ENCODE results near the gene MAP4K3. TPM values are rescaled to one million over a fixed set of nuclear protein-coding genes. Genes with fewer than 3 reads are reported as not detected.

The MAP4K3 gene
- total and polyA plus RNA-seq, 2 of the 4 experiments (the other 2 are of a cell fraction), result 13.2 to 32.6 TPM

- TF ChIP-seq RAD21 (IDR thresholded peaks at IDR 0.05; ENCODE audit: low read length) (no peak), MAFK (IDR thresholded peaks at IDR 0.05; ENCODE audit: low read depth, low read length) (no peak)
These were observed 624 bp upstream of the MAP4K3 start (continued) for GRCh38 chr2:39437522-39438296.

GRCh38 chr2:39435741-39436591 lies 1.1 kb downstream of the MAP4K3 start:
- Histone ChIP-seq H2BK20ac (ENCODE audit: low read depth, low read length) (peak overlapping the region; percentile 43; the same call in 1 of the 2 replicates), H3K4ac (ENCODE audit: low read depth, low read length) (peak overlapping the region; percentile 93), H3K9me3 (ENCODE audit: control insufficient read depth, insufficient read depth, low read length) (no peaks in the 10 kb centered on the region), H3K36me3 (ENCODE audit: control insufficient read depth, insufficient read depth, low read length) (no peaks in the 10 kb centered on the region), H3K56ac (ENCODE audit: extremely low read depth, insufficient read depth, low read length) (peak overlapping the region; percentile 76), H3K23ac (ENCODE audit: low read depth, low read length) (peak overlapping the region; percentile 96), H3K4me3 (ENCODE audit: insufficient read depth, low read depth, low read length) (peak overlapping the region; percentile 97), H2BK15ac (ENCODE audit: low read depth, low read length) (peak overlapping the region; percentile 8; the same call in 1 of the 3 replicates), H4K8ac (ENCODE audit: low read depth in 2 of 2, low read length in 2 of 2) (peak overlapping the region; percentile 38 to 42), H2AK5ac (ENCODE audit: low read depth, low read length) (peak overlapping the region; percentile 88), H3K4me1 (ENCODE audit: control insufficient read depth, insufficient read depth, low read length) (peaks cover 22% of the 10 kb centered on the region), H3K27me3 (ENCODE audit: control insufficient read depth, insufficient read depth, low read length) (no peaks in the 10 kb centered on the region), H3K4me2 (ENCODE audit: low read depth, low read length) (peak overlapping the region; percentile 95), H2BK120ac (ENCODE audit: low read depth, low read length) (peak overlapping the region; percentile 73), H3K79me1 (ENCODE audit: low read depth in 1 of 2, low read length in 2 of 2) (peaks cover 13 to 64% of the 10 kb centered on the region in 2 experiments), H3K18ac (ENCODE audit: low read depth, low read length) (peak overlapping the region; percentile 96), H2BK5ac (ENCODE audit: low read depth, low read length, poor library complexity, severe bottlenecking) (peak overlapping the region; percentile 94), H3K9ac (ENCODE audit: low read depth, low read length) (peak overlapping the region; percentile 77), H2AFZ (replicated peaks; ENCODE audit: low read length, poor library complexity) (peak overlapping the region; percentile 92), H3K9me1 (ENCODE audit: insufficient read depth, low read length) (peaks cover 16% of the 10 kb centered on the region), H4K91ac (ENCODE audit: insufficient read depth, low read depth, low read length) (peak overlapping the region; percentile 94), H4K20me1 (ENCODE audit: insufficient read depth, low read length) (peaks cover 47% of the 10 kb centered on the region), H3K14ac (replicated peaks; ENCODE audit: low read depth, low read length) (peak overlapping the region; percentile 86), H3K27ac (ENCODE audit: insufficient read depth, low read length) (peak overlapping the region; percentile 83), H4K5ac (ENCODE audit: low read depth, low read length) (peak overlapping the region; percentile 69), H2AK9ac (replicated peaks; ENCODE audit: low read depth, low read length, poor library complexity) (peak overlapping the region; percentile 91)
- 0% methylated on average over 7 of the region's 17 CpGs; no CpG with 5 or more reads in 1 of the 2 experiments for WGBS, 2 experiments (ENCODE audit: extremely low coverage in 2 of 2, insufficient read length in 1 of 2)
- intact Hi-C loops (cut with micrococcal nuclease) (loop anchor here (2.0 to 10.0 kb wide), 6 partner anchors 57 to 261 kb away; no protein-coding TSS in a partner anchor), dilution Hi-C loops (cut with HindIII; ENCODE audit: low sequenced_read_pairs, unreplicated experiment) (no loop called here), in situ Hi-C loops (cut with MboI; ENCODE audit: low sequenced_read_pairs) (loop anchor here (5.0 kb wide), 1 partner anchor 71 kb away; no protein-coding TSS in a partner anchor)
- ATAC-seq (ENCODE audit: low read depth) (peak; percentile 0; the same call in 1 of the 2 replicates), DNase-seq (peak; percentile 58)
- BruUV-seq (replicated peaks), result TSS peak; percentile 32
- ChIA-PET POLR2A (ENCODE audit: unreplicated experiment) (no interaction called here), CTCF (interaction anchor here (0.5 to 0.6 kb wide), 3 partner anchors 11 to 681 kb away, joined by 3 to 7 read pairs (median 5); no protein-coding TSS in a partner anchor)
- TF ChIP-seq SMC3 (IDR thresholded peaks at IDR 0.05; ENCODE audit: low read depth, low read length) (no peak), MXI1 (IDR thresholded peaks at IDR 0.05; ENCODE audit: borderline replicate concordance, low read depth, low read length) (no peak), NFE2L2 (IDR thresholded peaks at IDR 0.05; ENCODE audit: low read depth, low read length) (no peak), MAZ (IDR thresholded peaks at IDR 0.05; ENCODE audit: borderline replicate concordance, low read depth, low read length) (no peak), CEBPB (IDR thresholded peaks at IDR 0.05; ENCODE audit: low read depth, low read length) (no peak), RCOR1 (IDR thresholded peaks at IDR 0.05; ENCODE audit: insufficient replicate concordance, low read length) (no peak), MAFK (IDR thresholded peaks at IDR 0.05; ENCODE audit: low read depth, low read length) (no peak), RAD21 (IDR thresholded peaks at IDR 0.05; ENCODE audit: low read length) (no peak), ELK1 (IDR thresholded peaks at IDR 0.05; ENCODE audit: borderline replicate concordance, low read depth, low read length) (no peak), USF2 (IDR thresholded peaks at IDR 0.05; ENCODE audit: low read depth, low read length) (no peak), FOS (IDR thresholded peaks at IDR 0.05; ENCODE audit: low read depth, low read length) (no peak)

All from IMR-90 (cell line).